SU-DHL-6 (cell line): Measurements from ENCODE around the gene ADAMTS8.

ENCODE experiments used
- H2AFZ ChIP-seq: fragments of 200-600 bp; sonication (generic); 2 replicates; pipeline ENCODE4 v1.6.1; 2014; ENCODE audit warnings: low read depth, mild to moderate bottlenecking, moderate library complexity, mixed read lengths, antibody characterized with exemption, low read length; ENCODE audit not compliant: severe bottlenecking
- H3F3A ChIP-seq: fragments of 200-600 bp; shearing (Covaris generic); 2 replicates; pipeline ENCODE4 v1.6.0; 2016; ENCODE audit warnings: antibody characterized with exemption, mild to moderate bottlenecking; ENCODE audit not compliant: insufficient read depth
- H3K27ac ChIP-seq: fragments of 200-600 bp; sonication (generic); 2 replicates; pipeline ENCODE4 v1.5.1; 2016; ENCODE audit warnings: low read depth, mild to moderate bottlenecking, low read length, moderate library complexity, mixed read lengths
- H3K27me3 ChIP-seq: fragments of 200-600 bp; sonication (generic), shearing (Covaris generic); 2 replicates; pipeline ENCODE4 v1.6.0; 2014; ENCODE audit warnings: mild to moderate bottlenecking, low read length
- H3K36me3 ChIP-seq: fragments of 200-600 bp; sonication (generic); 2 replicates; pipeline ENCODE4 v1.6.1; 2014; ENCODE audit warnings: mild to moderate bottlenecking, low read length, mixed read lengths
- H3K4me2 ChIP-seq: fragments of 300-600, 200-600 bp; shearing (Covaris generic), sonication (generic); 2 replicates; pipeline ENCODE4 v1.6.0; 2014; ENCODE audit warnings: low read length, low read depth, mild to moderate bottlenecking; ENCODE audit not compliant: poor library complexity, severe bottlenecking
- H3K4me3 ChIP-seq: fragments of 200-600 bp; sonication (generic); 2 replicates; pipeline ENCODE4 v1.5.1; 2014; ENCODE audit warnings: antibody characterized with exemption, low read length, mild to moderate bottlenecking, mixed read lengths; ENCODE audit not compliant: insufficient read depth, poor library complexity, severe bottlenecking
- H3K79me2 ChIP-seq: fragments of 200-600 bp; sonication (generic); 2 replicates; pipeline ENCODE4 v1.6.1; 2014; ENCODE audit warnings: mild to moderate bottlenecking, low read length, moderate library complexity; ENCODE audit not compliant: insufficient read depth
- H3K9ac ChIP-seq: fragments of 200-600 bp; sonication (generic); 2 replicates; pipeline ENCODE4 v1.7.0; 2014; ENCODE audit warnings: mild to moderate bottlenecking, low read length
- H3K9me2 ChIP-seq: fragments of 200-600 bp; sonication (generic); replicated peaks from 2 replicates; pipeline ENCODE4 v1.6.1; 2014; ENCODE audit warnings: low read length; ENCODE audit not compliant: insufficient read depth
- H3K9me3 ChIP-seq: fragments of 200-600 bp; sonication (generic); 2 replicates; pipeline ENCODE4 v1.6.1; 2014; ENCODE audit warnings: low read length, mixed read lengths; ENCODE audit not compliant: insufficient read depth
- H4K20me1 ChIP-seq: fragments of 200-600 bp; sonication (generic); 2 replicates; pipeline ENCODE4 v1.6.1; 2014; ENCODE audit warnings: low read depth, mild to moderate bottlenecking, antibody characterized with exemption, low read length, moderate library complexity, mixed read lengths
- EZH2phosphoT487 ChIP-seq: fragments of 200-600 bp; sonication (generic), shearing (Covaris generic); conservative IDR thresholded peaks from 2 replicates; pipeline ENCODE4 v1.6.1; 2018; ENCODE audit warnings: mild to moderate bottlenecking, antibody characterized with exemption, low read length, moderate library complexity, mixed read lengths
- TF ChIP-seq, protein P1 (sequence below): fragments of 200-600 bp; sonication (generic); IDR thresholded peaks from one replicate; pipeline ENCODE4 v1.5.1; 2017; ENCODE audit warnings: antibody characterized with exemption, mild to moderate bottlenecking, low read length, moderate library complexity; ENCODE audit not compliant: insufficient read depth, poor library complexity, severe bottlenecking

Gene ADAMTS8

GRCh38 chr11:130389335-130389935 lies 39.0 kb downstream of the ADAMTS8 start:
- no peaks in the 10 kb centered on the region for H3K36me3 ChIP-seq
- H4K20me1 ChIP-seq, result no peaks in the 10 kb centered on the region
- no peaks in the 10 kb centered on the region for H3F3A ChIP-seq
- no peak overlapping the region for H2AFZ ChIP-seq
- H3K79me2 ChIP-seq, result no peaks in the 10 kb centered on the region
- no peaks in the 10 kb centered on the region for H3K9me3 ChIP-seq
- H3K27ac ChIP-seq, result no peak overlapping the region
- TF ChIP-seq EZH2phosphoT487, result no peak
- TF ChIP-seq, protein P1, sequence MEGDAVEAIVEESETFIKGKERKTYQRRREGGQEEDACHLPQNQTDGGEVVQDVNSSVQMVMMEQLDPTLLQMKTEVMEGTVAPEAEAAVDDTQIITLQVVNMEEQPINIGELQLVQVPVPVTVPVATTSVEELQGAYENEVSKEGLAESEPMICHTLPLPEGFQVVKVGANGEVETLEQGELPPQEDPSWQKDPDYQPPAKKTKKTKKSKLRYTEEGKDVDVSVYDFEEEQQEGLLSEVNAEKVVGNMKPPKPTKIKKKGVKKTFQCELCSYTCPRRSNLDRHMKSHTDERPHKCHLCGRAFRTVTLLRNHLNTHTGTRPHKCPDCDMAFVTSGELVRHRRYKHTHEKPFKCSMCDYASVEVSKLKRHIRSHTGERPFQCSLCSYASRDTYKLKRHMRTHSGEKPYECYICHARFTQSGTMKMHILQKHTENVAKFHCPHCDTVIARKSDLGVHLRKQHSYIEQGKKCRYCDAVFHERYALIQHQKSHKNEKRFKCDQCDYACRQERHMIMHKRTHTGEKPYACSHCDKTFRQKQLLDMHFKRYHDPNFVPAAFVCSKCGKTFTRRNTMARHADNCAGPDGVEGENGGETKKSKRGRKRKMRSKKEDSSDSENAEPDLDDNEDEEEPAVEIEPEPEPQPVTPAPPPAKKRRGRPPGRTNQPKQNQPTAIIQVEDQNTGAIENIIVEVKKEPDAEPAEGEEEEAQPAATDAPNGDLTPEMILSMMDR, result no peak
- H3K4me2 ChIP-seq, result no peak overlapping the region
- no peak overlapping the region for H3K4me3 ChIP-seq
- H3K9ac ChIP-seq, result no peak overlapping the region
- no peaks in the 10 kb centered on the region for H3K27me3 ChIP-seq
- H3K9me2 ChIP-seq, result no peaks in the 10 kb centered on the region

- H3K4me3 ChIP-seq, result no peak overlapping the region
- no peaks in the 10 kb centered on the region for H3F3A ChIP-seq
- H3K9ac ChIP-seq, result no peak overlapping the region
- H3K27ac ChIP-seq, result no peak overlapping the region
- H3K79me2 ChIP-seq, result no peaks in the 10 kb centered on the region
- no peaks in the 10 kb centered on the region for H3K27me3 ChIP-seq
- no peaks in the 10 kb centered on the region for H3K9me2 ChIP-seq
- H2AFZ ChIP-seq, result no peak overlapping the region
- H3K9me3 ChIP-seq, result no peaks in the 10 kb centered on the region
- no peaks in the 10 kb centered on the region for H4K20me1 ChIP-seq
- no peak for TF ChIP-seq EZH2phosphoT487
- TF ChIP-seq, protein P1, result no peak
- H3K36me3 ChIP-seq, result no peaks in the 10 kb centered on the region
- H3K4me2 ChIP-seq, result no peak overlapping the region
These were observed 39.7 kb downstream of the ADAMTS8 start for GRCh38 chr11:130388607-130389205.

GRCh38 chr11:130386056-130386455 lies 42.4 kb downstream of the ADAMTS8 start:
- no peak for TF ChIP-seq EZH2phosphoT487
- TF ChIP-seq, protein P1, result no peak
- no peak overlapping the region for H2AFZ ChIP-seq
- no peak overlapping the region for H3K27ac ChIP-seq
- H3K36me3 ChIP-seq, result no peaks in the 10 kb centered on the region
- H3K9ac ChIP-seq, result no peak overlapping the region
- no peaks in the 10 kb centered on the region for H4K20me1 ChIP-seq
- H3K9me2 ChIP-seq, result no peaks in the 10 kb centered on the region
- no peaks in the 10 kb centered on the region for H3F3A ChIP-seq
- H3K4me3 ChIP-seq, result no peak overlapping the region
- no peaks in the 10 kb centered on the region for H3K27me3 ChIP-seq
- H3K79me2 ChIP-seq, result no peaks in the 10 kb centered on the region
- no peak overlapping the region for H3K4me2 ChIP-seq
- no peaks in the 10 kb centered on the region for H3K9me3 ChIP-seq
